HepG2 (cell line): ENCODE results near the gene GLRX2. TPM values are rescaled to one million over a fixed set of nuclear protein-coding genes. Genes with fewer than 3 reads are reported as not detected.

Experiments
- ATAC-seq: fragments of 200-7000 bp; cut with Tn5 transposase; 3 replicates; pipeline ENCODE4 v1.9.1; 2020; ENCODE audit warnings: mild to moderate bottlenecking, moderate library complexity
- BruUV-seq: library from RNA; stranded (reverse); fragments of 400-500 nt; replicated peaks from 2 replicates; lab custom pipeline; 2021; lab: Mats Ljungman, UMichigan
- CTCF ChIA-PET: fragments of 300-600 bp; formaldehyde crosslinking; extraction: SDS; loops from one replicate; lab custom pipeline; 2021; ENCODE audit warnings: low total read pairs, inconsistent platforms, low intra/inter-chr PET ratio; lab: Yijun Ruan, JAX
- POLR2A ChIA-PET: fragments of 350-600 bp; sonication (Branson Sonifier 250); formaldehyde crosslinking; loops from one replicate; lab custom pipeline; 2020; ENCODE audit warnings: antibody characterized with exemption, inconsistent platforms; lab: Yijun Ruan, JAX
- DNase-seq: peaks from one replicate; pipeline ENCODE4 v3.0.0-alpha.2; 2015; ENCODE audit warnings: low spot score
- FAIRE-seq: peaks from 3 replicates; lab custom pipeline; 2011; peaks lifted over from hg19 to GRCh38; lab: Jason Lieb, UNC
- H2AFZ ChIP-seq: one replicate; pipeline ENCODE4 v1.6.1; 2011; ENCODE audit warnings: low read length, inconsistent platforms
- H3K27ac ChIP-seq: fragments of 300-600 bp; 3 replicates; pipeline ENCODE4 v1.8.0; 2011; ENCODE audit warnings: mixed run types, mild to moderate bottlenecking, mixed read lengths, low read length, inconsistent platforms; ENCODE audit not compliant: insufficient read depth; ENCODE audit errors: extremely low read length
- H3K27me3 ChIP-seq, 2 experiments: fragments of 200-600 bp in 1 of 2; 2 replicates in 1 of 2; 3 replicates in 1 of 2; pipeline versions ENCODE4 v1.6.0 to v1.8.0; 2011; ENCODE audit warnings: low read length in 2 of 2, mild to moderate bottlenecking in 2 of 2, moderate library complexity in 2 of 2, inconsistent platforms in 1 of 2; ENCODE audit not compliant: insufficient read depth in 2 of 2, control insufficient read depth in 1 of 2
- H3K36me3 ChIP-seq, 2 experiments: fragments of 200-600 bp in 1 of 2; replicated peaks in 1 of 2; 2 replicates in 1 of 2; 3 replicates in 1 of 2; pipeline versions ENCODE4 v1.5.1 to v1.8.0; 2011; ENCODE audit warnings: low read length in 2 of 2, inconsistent platforms in 1 of 2; ENCODE audit not compliant: insufficient read depth in 2 of 2, control insufficient read depth in 1 of 2
- H3K4me1 ChIP-seq: 2 replicates; pipeline ENCODE4 v1.5.1; 2012; ENCODE audit warnings: low read length, inconsistent platforms; ENCODE audit not compliant: insufficient read depth
- H3K4me2 ChIP-seq: 2 replicates; pipeline ENCODE4 v1.6.0; 2011; ENCODE audit warnings: low read depth, low read length, inconsistent platforms
- H3K4me3 ChIP-seq, 3 experiments: fragments of 200-600 bp in 1 of 3; sonication (generic), shearing (Covaris generic) in 1 of 3; replicated peaks in 1 of 3; 2 replicates each; pipeline ENCODE4 v1.5.1; 2011 to 2016; ENCODE audit warnings: low read length in 3 of 3, inconsistent platforms in 2 of 3, low read depth in 2 of 3, mild to moderate bottlenecking in 2 of 3, control low read depth in 1 of 3, mixed read lengths in 1 of 3; ENCODE audit not compliant: insufficient read depth in 1 of 3
- H3K79me2 ChIP-seq: one replicate; pipeline ENCODE4 v1.6.1; 2011; ENCODE audit warnings: low read length, inconsistent platforms; ENCODE audit not compliant: insufficient read depth
- H3K9ac ChIP-seq: 2 replicates; pipeline ENCODE4 v1.6.0; 2011; ENCODE audit warnings: mild to moderate bottlenecking, low read depth, low read length, inconsistent platforms; ENCODE audit not compliant: insufficient read depth
- H3K9me3 ChIP-seq: 2 replicates; pipeline ENCODE4 v1.5.1; 2012; ENCODE audit warnings: mild to moderate bottlenecking, low read length
- H4K20me1 ChIP-seq: 2 replicates; pipeline ENCODE4 v1.6.0; 2011; ENCODE audit warnings: inconsistent platforms, mild to moderate bottlenecking, low read length, moderate library complexity; ENCODE audit not compliant: insufficient read depth
- CBFB ChIP-seq: sonication (generic); formaldehyde crosslinking; IDR thresholded peaks from 2 replicates; pipeline ENCODE4 v1.4.0; 2020; ENCODE audit warnings: missing genetic modification reagents
- ELF3 ChIP-seq: IDR thresholded peaks from 2 replicates; pipeline ENCODE4 v1.6.1; 2016; ENCODE audit warnings: missing genetic modification reagents, missing compliant biosample characterization
- ETV5 ChIP-seq: IDR thresholded peaks from 2 replicates; pipeline ENCODE4 v1.6.1; 2018; ENCODE audit warnings: missing biosample characterization, missing genetic modification reagents, inconsistent platforms, borderline replicate concordance
- GZF1 ChIP-seq: sonication (generic); formaldehyde crosslinking; IDR thresholded peaks from 2 replicates; pipeline ENCODE4 v1.5.1; 2020; ENCODE audit warnings: mild to moderate bottlenecking, missing genetic modification reagents
- HNRNPLL ChIP-seq: fragments of 200-400 bp; formaldehyde crosslinking; IDR thresholded peaks from 2 replicates; pipeline ENCODE4 v1.6.1; 2017; ENCODE audit warnings: mild to moderate bottlenecking, low read depth, low read length; ENCODE audit not compliant: poor library complexity, severe bottlenecking
- MTF2 ChIP-seq: sonication (generic); formaldehyde crosslinking; IDR thresholded peaks from 2 replicates; pipeline ENCODE4 v1.5.0; 2020; ENCODE audit warnings: missing genetic modification reagents, borderline replicate concordance
- NAIF1 ChIP-seq: sonication (generic); formaldehyde crosslinking; IDR thresholded peaks from 2 replicates; pipeline ENCODE4 v1.5.0; 2020; ENCODE audit warnings: mild to moderate bottlenecking, missing genetic modification reagents, borderline replicate concordance
- NFE2L2 ChIP-seq: fragments of 150-350 bp; IDR thresholded peaks from 2 replicates; pipeline ENCODE4 v1.6.1; 2014; ENCODE audit warnings: low read length
- NFIB ChIP-seq: sonication (generic); formaldehyde crosslinking; IDR thresholded peaks from 2 replicates; pipeline ENCODE4 v1.9.0; 2021; ENCODE audit warnings: missing genetic modification reagents, mild to moderate bottlenecking, borderline replicate concordance
- RBM39 ChIP-seq: fragments of 200-400 bp; formaldehyde crosslinking; IDR thresholded peaks from one replicate; pipeline ENCODE4 v1.6.1; 2018; ENCODE audit warnings: antibody characterized with exemption, mild to moderate bottlenecking, low read depth, low read length; ENCODE audit not compliant: poor library complexity, severe bottlenecking
- RCOR2 ChIP-seq: IDR thresholded peaks from 2 replicates; pipeline ENCODE4 v1.6.1; 2016; ENCODE audit warnings: missing biosample characterization, missing genetic modification reagents
- SOX5 ChIP-seq: IDR thresholded peaks from 2 replicates; pipeline ENCODE4 v1.6.1; 2016; ENCODE audit warnings: borderline replicate concordance
- STAG1 ChIP-seq: sonication (generic); formaldehyde crosslinking; IDR thresholded peaks from 2 replicates; pipeline ENCODE4 v1.4.0; 2020; ENCODE audit warnings: missing genetic modification reagents
- ZFP1 ChIP-seq: IDR thresholded peaks from 2 replicates; pipeline ENCODE4 v1.6.1; 2016
- ZFYVE20 ChIP-seq: sonication (generic); formaldehyde crosslinking; IDR thresholded peaks from 2 replicates; pipeline ENCODE4 v1.8.0; 2023; ENCODE audit warnings: low read depth, mild to moderate bottlenecking, moderate library complexity, missing genetic modification reagents, borderline replicate concordance
- ZNF232 ChIP-seq: sonication (generic); formaldehyde crosslinking; IDR thresholded peaks from 2 replicates; pipeline ENCODE4 v1.4.0; 2020; ENCODE audit warnings: missing genetic modification reagents, borderline replicate concordance
- ZNF296 ChIP-seq: sonication (generic); formaldehyde crosslinking; conservative IDR thresholded peaks from 2 replicates; pipeline ENCODE4 v1.5.0; 2020; ENCODE audit warnings: mild to moderate bottlenecking, missing genetic modification reagents
- ZNF558 ChIP-seq: sonication (generic); formaldehyde crosslinking; IDR thresholded peaks from 2 replicates; pipeline ENCODE4 v1.9.0; 2022; ENCODE audit warnings: mild to moderate bottlenecking, missing genetic modification reagents, borderline replicate concordance
- ZNF614 ChIP-seq: IDR thresholded peaks from 2 replicates; pipeline ENCODE4 v1.6.1; 2018; ENCODE audit warnings: missing biosample characterization, missing genetic modification reagents, inconsistent platforms, borderline replicate concordance
- ZNF660 ChIP-seq: sonication (generic); formaldehyde crosslinking; IDR thresholded peaks from 2 replicates; pipeline ENCODE4 v1.5.1; 2020; ENCODE audit warnings: mild to moderate bottlenecking, low read depth, missing genetic modification reagents, borderline replicate concordance
- WGBS: methylation state at CpG from one replicate; pipeline ENCODE4 v1.1.6; 2017; ENCODE audit warnings: low lambda C conversion rate; 5-methylcytosine and 5-hydroxymethylcytosine counted together
- in situ Hi-C: cut with HindIII; loops from 2 replicates; pipeline ENCODE4 v1.10.0; 2017; ENCODE audit warnings: low pct_unique_long_range_greater_than_20kb; ENCODE audit not compliant: extremely low pct_ligation_motif_present
- intact Hi-C: fragments of 100-400 bp; cut with micrococcal nuclease; formaldehyde crosslinking; loops from one replicate; pipeline ENCODE4 v1.10.0; 2022; ENCODE audit not compliant: unreplicated experiment
- polyA plus RNA-seq, 8 experiments: library from polyadenylated mRNA; depleted of rRNA in 3 of 8; stranded (reverse) in 7 of 8; unstranded in 1 of 8; fragments of >200 nt; fragmentation: Illumina TruSeq in 4 of 8; extraction: Trizol in 4 of 8; gene quantifications; 2 replicates each; pipeline versions ENCODE4 v1.2.1 to v1.2.3, GENCODE V29; 2011 to 2016; ENCODE audit warnings: low read depth in 4 of 8, missing spikeins in 1 of 8, mixed read lengths in 1 of 8; ENCODE audit not compliant: insufficient read depth in 1 of 8
- total RNA-seq, 5 experiments: library from RNA; depleted of rRNA; stranded (reverse); fragments of >200 nt; fragmentation: Illumina TruSeq; extraction: Trizol; gene quantifications; 2 replicates each; pipeline ENCODE4 v1.2.3, GENCODE V29; 2016; ENCODE audit warnings: low read depth in 1 of 5
- TF ChIP-seq, protein P1 (sequence below): IDR thresholded peaks from 2 replicates; pipeline ENCODE4 v1.6.1; 2012; ENCODE audit warnings: inconsistent platforms
- TF ChIP-seq, protein P2 (sequence below): sonication (generic); formaldehyde crosslinking; IDR thresholded peaks from 2 replicates; pipeline ENCODE4 v1.8.0; 2022; ENCODE audit warnings: missing genetic modification reagents, low read depth, mild to moderate bottlenecking, borderline replicate concordance

The GLRX2 gene
- total and polyA plus RNA-seq, 2 of the 13 experiments (the other 11 are each of a cell fraction or from before 2014, with no cell fraction given) = 11.9 to 39.0 TPM

DNA sequence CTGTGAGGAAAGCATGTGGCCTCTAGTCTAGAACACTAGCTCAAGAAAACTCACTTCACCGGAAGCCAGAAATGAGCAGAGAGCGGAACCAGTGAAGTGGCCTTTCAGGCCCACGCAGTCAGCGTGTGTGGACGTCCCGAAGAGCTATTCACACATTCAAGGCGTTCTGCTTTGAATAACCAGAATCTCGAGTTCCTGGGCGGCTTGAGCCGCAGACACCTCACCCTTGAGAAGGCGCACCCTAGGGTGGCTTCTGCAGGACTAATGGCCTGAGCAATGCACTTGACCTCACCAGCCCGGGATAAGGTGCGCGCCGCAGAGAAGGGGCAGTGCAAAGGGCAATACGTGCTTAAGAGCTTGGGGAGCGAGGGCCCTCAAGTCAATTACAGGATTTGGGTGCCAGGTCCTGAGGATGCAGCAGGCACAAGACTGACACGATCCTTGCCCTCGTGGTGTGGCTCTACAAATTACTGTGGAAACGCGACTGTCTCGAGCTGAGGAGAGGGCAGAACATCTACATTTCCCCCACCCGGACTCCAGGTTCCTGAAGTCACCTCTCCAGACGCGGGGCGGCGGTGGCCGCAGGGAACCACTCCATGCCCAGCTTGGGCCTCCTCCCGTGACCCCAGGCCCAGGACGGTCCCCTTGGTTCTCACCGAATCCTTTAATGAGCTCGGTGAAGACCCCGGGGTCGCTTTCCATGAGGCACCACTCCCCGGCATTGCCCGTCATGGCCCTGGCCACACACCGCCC is 46.5 kb downstream of the GLRX2 start (continued):
- TF ChIP-seq ELF3 (CRISPR knock-in tag) (0 out of 2 replicates have a peak, but pooled peaks have one; percentile 8), ZNF558 (CRISPR knock-in tag) (no peak), RCOR2 (CRISPR knock-in tag) (no peak)
- TF ChIP-seq, protein P1, sequence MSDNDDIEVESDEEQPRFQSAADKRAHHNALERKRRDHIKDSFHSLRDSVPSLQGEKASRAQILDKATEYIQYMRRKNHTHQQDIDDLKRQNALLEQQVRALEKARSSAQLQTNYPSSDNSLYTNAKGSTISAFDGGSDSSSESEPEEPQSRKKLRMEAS = 0 out of 2 replicates have a peak, but pooled peaks have one; percentile 8

DNA sequence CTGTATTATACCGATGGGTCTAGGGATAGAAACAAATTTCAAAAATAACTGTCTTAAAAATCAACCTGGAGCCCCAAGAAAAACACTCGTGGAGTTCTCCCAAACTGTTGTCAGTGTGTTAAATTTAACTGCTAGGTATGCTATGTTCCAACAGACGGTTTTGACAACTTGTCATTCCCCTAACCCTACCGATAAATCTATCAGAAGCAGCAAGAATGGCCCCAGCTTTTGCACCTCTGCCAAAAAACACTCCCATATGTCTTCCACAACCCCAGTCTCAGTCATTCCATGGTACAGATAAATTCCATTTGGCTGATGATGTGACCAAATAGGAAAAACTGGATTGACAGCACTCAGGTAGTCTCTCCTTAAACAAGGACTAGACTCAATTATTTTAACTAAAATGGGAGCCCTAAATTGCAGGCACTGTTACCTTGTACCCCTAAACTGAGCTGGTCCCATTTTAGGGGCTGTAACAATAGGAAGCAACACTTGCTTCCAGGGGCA is 51.0 kb downstream of the GLRX2 start:
- intact Hi-C loops (no loop called here), in situ Hi-C loops (no loop called here)
- Histone ChIP-seq H3K27me3 (peaks cover 0 to 2% of the 10 kb centered on the region in 2 experiments; a peak in 1 of 5 replicates), H3K27ac (no peak overlapping the region), H3K36me3 (peaks cover 1 to 17% of the 10 kb centered on the region in 2 experiments; a peak in 4 of 5 replicates), H3K9me3 (no peaks in the 10 kb centered on the region), H2AFZ (no peak overlapping the region), H3K79me2 (peaks cover 76% of the 10 kb centered on the region), H3K4me2 (no peak overlapping the region), H3K4me3 (no peak overlapping the region), H3K9ac (no peak overlapping the region; the same call in 1 of the 2 replicates), H3K4me1 (peaks cover 25% of the 10 kb centered on the region), H4K20me1 (0 out of 2 replicates have a peak, but pooled peaks cover 2% of the 10 kb centered on the region)
- DNase-seq (no peak), FAIRE-seq (no peak), ATAC-seq (no peak)
- ChIA-PET CTCF (no interaction called here), POLR2A (no interaction called here)
- 88% methylated on average over 4 of the region's 4 CpGs for WGBS
- no TSS peak for BruUV-seq
- TF ChIP-seq, protein P2, sequence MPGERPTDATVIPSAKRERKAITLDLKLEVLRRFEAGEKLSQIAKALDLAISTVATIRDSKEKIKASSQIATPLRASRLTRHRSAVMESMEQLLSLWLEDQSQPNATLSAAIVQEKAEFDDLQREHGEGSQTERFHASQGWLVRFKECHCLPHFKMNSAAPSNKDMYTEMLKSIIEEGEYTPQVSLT = no peak
- no peak for TF ChIP-seq ZNF614 (CRISPR knock-in tag)
- TF ChIP-seq MTF2 (CRISPR knock-in tag) = no peak
- TF ChIP-seq NFIB (CRISPR knock-in tag) = no peak
- no peak for TF ChIP-seq ETV5 (CRISPR knock-in tag)
- no peak for TF ChIP-seq ZFP1 (CRISPR knock-in tag)
- no peak for TF ChIP-seq SOX5
- TF ChIP-seq HNRNPLL = no peak
- TF ChIP-seq NAIF1 (CRISPR knock-in tag) = no peak
- no peak for TF ChIP-seq NFE2L2
- no peak for TF ChIP-seq ZNF296
- TF ChIP-seq RBM39 = no peak
- no peak for TF ChIP-seq ZFYVE20
- no peak for TF ChIP-seq STAG1 (CRISPR knock-in tag)
- no peak for TF ChIP-seq GZF1 (CRISPR knock-in tag)
- TF ChIP-seq CBFB (CRISPR knock-in tag) = no peak
- TF ChIP-seq ZNF232 (CRISPR knock-in tag) = no peak
- no peak for TF ChIP-seq ZNF660
